MCF 10A (cell line): ENCODE measurements around the gene CPNE8. TPM values are rescaled to one million over a fixed set of nuclear protein-coding genes. Genes with fewer than 3 reads are reported as not detected.

ENCODE experiments used
- BruUV-seq: library from RNA; stranded (reverse); fragments of 400-500 nt; replicated peaks from 2 replicates; lab custom pipeline; 2021; lab: Mats Ljungman, UMichigan
- CTCF ChIA-PET: fragments of 300-600 bp; sonication (Branson Sonifier 250); formaldehyde crosslinking; extraction: SDS; loops from one replicate; lab custom pipeline; 2021; ENCODE audit warnings: antibody characterized with exemption, inconsistent platforms; lab: Yijun Ruan, JAX
- POLR2A ChIA-PET: fragments of 300-600, 350-650 bp; sonication (Branson Sonifier 250); formaldehyde crosslinking; extraction: SDS; loops from one replicate; lab custom pipeline; 2020; ENCODE audit warnings: antibody characterized with exemption, inconsistent platforms; lab: Yijun Ruan, JAX
- DNase-seq: peaks from one replicate; pipeline ENCODE4 v3.0.0-alpha.2; 2018; ENCODE audit not compliant: unreplicated experiment
- H3K27ac Mint-ChIP-seq: one replicate; pipeline ENCODE4 v1.8.0; 2022; ENCODE audit warnings: mild to moderate bottlenecking, low read depth, mixed read lengths; ENCODE audit not compliant: unreplicated experiment
- H3K27me3 Mint-ChIP-seq: one replicate; pipeline ENCODE4 v1.8.0; 2022; ENCODE audit warnings: mixed read lengths; ENCODE audit not compliant: insufficient read depth, unreplicated experiment
- H3K36me3 Mint-ChIP-seq: one replicate; pipeline ENCODE4 v1.8.0; 2022; ENCODE audit warnings: mild to moderate bottlenecking, moderate library complexity, mixed read lengths; ENCODE audit not compliant: insufficient read depth, unreplicated experiment
- H3K4me1 Mint-ChIP-seq: one replicate; pipeline ENCODE4 v1.8.0; 2022; ENCODE audit warnings: mixed read lengths; ENCODE audit not compliant: insufficient read depth, unreplicated experiment
- H3K4me3 Mint-ChIP-seq: one replicate; pipeline ENCODE4 v1.8.0; 2022; ENCODE audit warnings: mild to moderate bottlenecking, moderate library complexity, mixed read lengths; ENCODE audit not compliant: unreplicated experiment
- H3K9me3 Mint-ChIP-seq: one replicate; pipeline ENCODE4 v1.8.0; 2022; ENCODE audit warnings: mixed read lengths; ENCODE audit not compliant: unreplicated experiment
- intact Hi-C: fragments of 100-400 bp; cut with micrococcal nuclease; formaldehyde crosslinking; loops from 2 replicates; pipeline ENCODE4 v1.14.1; 2022
- total RNA-seq: library from RNA; stranded (reverse); gene quantifications from 2 replicates; pipeline ENCODE4 v1.2.3, GENCODE V29; 2022
- TF ChIP-seq, protein P1 (sequence below): fragments of 200-600 bp; IDR thresholded peaks from one replicate; pipeline ENCODE4 v1.8.0; 2022; ENCODE audit warnings: antibody characterized with exemption, mild to moderate bottlenecking; ENCODE audit not compliant: unreplicated experiment

CPNE8 gene
- total RNA-seq, 1 experiment from 2014 or later = 17.0 TPM

DNA sequence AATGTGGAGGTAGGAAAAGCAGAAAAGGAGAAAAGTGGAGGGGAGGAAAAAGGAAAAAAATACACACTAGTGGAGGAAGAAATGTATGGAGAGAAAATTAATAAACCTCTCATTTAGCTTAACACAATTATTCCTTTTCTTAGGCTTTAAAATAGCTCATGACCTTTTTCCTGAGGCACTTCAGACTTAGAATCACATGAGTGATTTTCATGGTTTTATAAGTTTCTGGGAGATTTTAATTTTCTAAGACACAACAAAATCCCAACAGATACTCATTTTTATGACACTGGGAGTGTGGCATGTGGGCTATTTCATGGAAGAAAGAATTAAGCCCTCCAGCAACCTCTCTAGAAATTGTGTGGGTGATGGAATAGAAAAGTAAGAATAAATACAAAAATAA lies 214.7 kb downstream of the CPNE8 start:
- Mint-ChIP-seq H3K9me3 (no peaks in the 10 kb centered on the region), H3K27ac (no peak overlapping the region), H3K4me3 (no peak overlapping the region), H3K4me1 (peaks cover 5% of the 10 kb centered on the region), H3K36me3 (peaks cover 19% of the 10 kb centered on the region), H3K27me3 (no peaks in the 10 kb centered on the region)
- TF ChIP-seq, protein P1, sequence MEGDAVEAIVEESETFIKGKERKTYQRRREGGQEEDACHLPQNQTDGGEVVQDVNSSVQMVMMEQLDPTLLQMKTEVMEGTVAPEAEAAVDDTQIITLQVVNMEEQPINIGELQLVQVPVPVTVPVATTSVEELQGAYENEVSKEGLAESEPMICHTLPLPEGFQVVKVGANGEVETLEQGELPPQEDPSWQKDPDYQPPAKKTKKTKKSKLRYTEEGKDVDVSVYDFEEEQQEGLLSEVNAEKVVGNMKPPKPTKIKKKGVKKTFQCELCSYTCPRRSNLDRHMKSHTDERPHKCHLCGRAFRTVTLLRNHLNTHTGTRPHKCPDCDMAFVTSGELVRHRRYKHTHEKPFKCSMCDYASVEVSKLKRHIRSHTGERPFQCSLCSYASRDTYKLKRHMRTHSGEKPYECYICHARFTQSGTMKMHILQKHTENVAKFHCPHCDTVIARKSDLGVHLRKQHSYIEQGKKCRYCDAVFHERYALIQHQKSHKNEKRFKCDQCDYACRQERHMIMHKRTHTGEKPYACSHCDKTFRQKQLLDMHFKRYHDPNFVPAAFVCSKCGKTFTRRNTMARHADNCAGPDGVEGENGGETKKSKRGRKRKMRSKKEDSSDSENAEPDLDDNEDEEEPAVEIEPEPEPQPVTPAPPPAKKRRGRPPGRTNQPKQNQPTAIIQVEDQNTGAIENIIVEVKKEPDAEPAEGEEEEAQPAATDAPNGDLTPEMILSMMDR = no peak
- POLR2A ChIA-PET = interaction anchor here (1.5 to 2.0 kb wide), 2 partner anchors 10 to 216 kb away, joined by 3 to 6 read pairs; no protein-coding TSS in a partner anchor
- no TSS peak for BruUV-seq
- CTCF ChIA-PET = interaction anchor here (0.8 kb wide), 1 partner anchor 554 kb away, joined by 3 read pairs; no protein-coding TSS in a partner anchor
- intact Hi-C loops = no loop called here
- no peak for DNase-seq

DNA sequence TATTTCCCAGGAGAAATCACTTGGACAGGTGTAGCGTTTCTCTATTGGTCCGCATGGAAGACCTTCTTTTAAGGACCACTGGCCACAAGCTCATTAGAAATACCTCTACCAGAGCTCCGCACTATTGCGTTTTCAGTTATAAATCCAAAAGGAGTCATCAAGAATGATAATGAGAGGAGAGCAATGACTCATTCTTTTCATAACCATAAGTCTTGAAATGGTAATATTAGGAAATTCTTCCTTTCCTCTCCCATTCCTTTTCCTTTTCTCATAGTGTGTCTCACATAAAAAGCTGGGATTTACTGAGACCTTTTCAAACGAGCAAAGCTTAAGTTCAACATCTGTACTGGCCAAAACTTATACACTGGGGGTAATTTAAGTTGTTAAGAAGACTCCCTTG lies 215.7 kb downstream of the CPNE8 start:
- CTCF ChIA-PET = interaction anchor here (0.5 to 1.3 kb wide), 4 partner anchors 24 to 583 kb away, joined by 3 to 7 read pairs (median 4); no protein-coding TSS in a partner anchor
- no TSS peak for BruUV-seq
- POLR2A ChIA-PET = interaction anchor here (1.5 to 2.0 kb wide), 2 partner anchors 9 to 216 kb away, joined by 3 to 6 read pairs; no protein-coding TSS in a partner anchor
- intact Hi-C loops = no loop called here
- H3K27me3 Mint-ChIP-seq = no peaks in the 10 kb centered on the region
- TF ChIP-seq, protein P1 = no peak
- peaks cover 5% of the 10 kb centered on the region for H3K4me1 Mint-ChIP-seq
- no peak overlapping the region for H3K4me3 Mint-ChIP-seq
- H3K27ac Mint-ChIP-seq = peak overlapping the region; percentile 73
- DNase-seq = peak; percentile 55
- H3K9me3 Mint-ChIP-seq = no peaks in the 10 kb centered on the region
- H3K36me3 Mint-ChIP-seq = peaks cover 22% of the 10 kb centered on the region

DNA sequence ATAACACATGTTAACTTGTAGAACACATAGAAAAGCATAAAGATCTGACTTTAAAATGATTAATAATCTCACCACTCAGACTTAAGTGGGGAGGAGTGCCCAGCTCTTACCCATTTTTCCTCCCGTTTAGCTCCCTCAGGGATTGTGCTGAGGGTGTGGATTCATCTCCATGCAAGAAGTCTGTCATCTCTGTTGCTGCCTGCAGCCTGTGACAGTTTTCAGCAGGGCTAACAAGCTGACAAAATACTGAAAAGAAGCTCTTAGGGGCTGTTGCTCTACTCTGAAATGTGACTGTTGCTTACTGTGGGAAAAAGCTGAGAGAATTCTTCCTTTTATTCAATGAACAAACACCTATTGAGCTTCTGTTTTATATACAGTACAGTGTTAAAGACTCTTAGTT lies 216.2 kb downstream of the CPNE8 start:
- H3K4me3 Mint-ChIP-seq = no peak overlapping the region
- peaks cover 22% of the 10 kb centered on the region for H3K36me3 Mint-ChIP-seq
- no peaks in the 10 kb centered on the region for H3K27me3 Mint-ChIP-seq
- no peak for DNase-seq
- H3K4me1 Mint-ChIP-seq = peaks cover 5% of the 10 kb centered on the region
- no peaks in the 10 kb centered on the region for H3K9me3 Mint-ChIP-seq
- ChIA-PET CTCF (interaction anchor here (0.5 to 1.3 kb wide), 6 partner anchors 23 to 893 kb away, joined by 3 to 7 read pairs (median 4); no protein-coding TSS in a partner anchor), POLR2A (interaction anchor here (2.0 kb wide), 1 partner anchor 217 kb away, joined by 6 read pairs; no protein-coding TSS in a partner anchor)
- BruUV-seq = no TSS peak
- no peak overlapping the region for H3K27ac Mint-ChIP-seq
- intact Hi-C loops = no loop called here
- TF ChIP-seq, protein P1 = no peak

DNA sequence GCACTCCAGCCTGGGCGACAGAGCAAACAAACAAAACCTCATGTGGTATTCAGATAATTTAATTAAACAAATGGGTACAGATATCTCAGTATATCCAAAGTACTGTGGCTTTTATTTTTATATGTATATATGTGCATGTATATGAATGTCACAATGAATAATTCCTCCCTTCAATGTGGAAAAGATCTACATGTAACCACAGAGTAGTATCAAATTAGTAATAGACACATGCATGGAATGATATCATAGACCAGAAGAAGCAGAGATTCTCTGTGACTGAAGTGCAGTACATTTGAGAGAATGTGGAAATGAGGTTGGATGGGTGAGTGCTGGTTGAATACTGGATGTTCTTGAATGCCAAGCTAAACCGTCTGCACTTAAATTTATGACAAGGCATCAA lies 222.9 kb downstream of the CPNE8 start:
- H3K4me3 Mint-ChIP-seq = no peak overlapping the region
- CTCF ChIA-PET = no interaction called here

More for the DNA sequence above, 222.9 kb downstream of the CPNE8 start:
- Mint-ChIP-seq H3K27me3 (no peaks in the 10 kb centered on the region), H3K4me1 (no peaks in the 10 kb centered on the region), H3K9me3 (no peaks in the 10 kb centered on the region), H3K27ac (no peak overlapping the region), H3K36me3 (peaks cover 12% of the 10 kb centered on the region)
- POLR2A ChIA-PET = no interaction called here
- TF ChIP-seq, protein P1 = no peak
- BruUV-seq = no TSS peak
- intact Hi-C loops = no loop called here
- no peak for DNase-seq
